HG03460 (cell line): ENCODE measurements around the gene CPT1A.

Experiments
- ATAC-seq: cut with Tn5 transposase; IDR thresholded peaks from one replicate; pipeline ENCODE4 v1.9.1; 2021; ENCODE audit not compliant: unreplicated experiment

The CPT1A gene

GRCh38 chr11:68804786-68805185, 36.9 kb downstream of the CPT1A start:
- ATAC-seq: no peak

GRCh38 chr11:68803766-68804165, 38.0 kb downstream of the CPT1A start:
- ATAC-seq: no peak

DNA sequence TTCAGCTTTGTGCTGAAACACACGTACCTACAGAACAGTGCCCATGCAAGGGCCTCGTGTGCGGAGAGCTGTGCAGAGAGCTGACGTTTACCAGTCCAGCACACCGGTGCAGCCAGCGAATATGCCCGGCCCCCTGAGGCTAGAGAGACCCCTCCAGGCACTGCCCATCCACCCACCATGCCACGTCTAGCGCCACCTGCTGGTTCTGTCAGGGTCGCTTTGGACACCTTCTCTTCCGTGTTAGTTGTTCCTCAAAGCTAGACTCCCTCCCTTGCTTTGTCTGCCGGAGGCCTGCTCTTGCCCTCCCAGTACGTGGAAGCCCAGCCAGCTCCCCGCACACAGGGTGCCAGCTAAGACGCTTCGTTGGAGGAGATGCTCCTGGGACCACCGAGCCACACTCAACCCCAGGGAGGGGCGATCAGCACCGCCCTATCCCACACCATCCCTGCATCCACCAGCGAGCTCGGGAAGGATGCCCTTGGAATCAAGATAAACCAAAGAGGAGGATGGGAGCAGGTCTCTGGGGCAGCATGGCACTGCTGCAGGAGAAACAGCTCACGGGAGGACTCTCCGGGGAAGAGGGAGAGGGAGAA, 43.4 kb downstream of the CPT1A start:
- no peak for ATAC-seq

GRCh38 chr11:68796801-68797200, 44.9 kb downstream of the CPT1A start:
- ATAC-seq: no peak

DNA sequence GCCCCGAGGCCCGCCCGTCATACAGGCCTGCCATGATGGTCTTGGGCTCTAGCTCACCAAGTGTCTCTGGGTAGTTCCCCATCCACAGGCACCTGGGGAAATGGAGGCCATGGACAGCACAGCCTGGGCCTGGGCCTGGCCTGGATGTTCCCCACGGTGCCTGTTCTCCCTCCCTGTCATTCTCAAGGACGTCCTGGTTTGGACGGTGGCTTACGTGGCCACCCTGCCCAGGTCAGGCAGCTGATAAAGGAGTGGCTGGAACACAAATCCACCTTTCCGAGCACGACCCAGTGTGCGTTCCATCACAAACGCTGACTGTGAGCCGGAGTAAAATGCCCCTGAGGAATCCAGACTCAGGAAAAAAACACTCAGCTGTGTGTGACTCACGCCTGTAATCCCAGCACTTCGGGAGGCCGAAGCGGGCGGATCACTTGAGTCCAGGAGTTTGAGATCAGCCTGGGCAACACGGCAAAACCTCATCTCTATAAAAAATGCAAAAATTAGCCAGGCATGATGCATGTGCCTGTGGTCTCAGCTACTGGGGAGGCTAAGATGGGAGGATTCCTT, 49.2 kb downstream of the CPT1A start:
- ATAC-seq: no peak

DNA sequence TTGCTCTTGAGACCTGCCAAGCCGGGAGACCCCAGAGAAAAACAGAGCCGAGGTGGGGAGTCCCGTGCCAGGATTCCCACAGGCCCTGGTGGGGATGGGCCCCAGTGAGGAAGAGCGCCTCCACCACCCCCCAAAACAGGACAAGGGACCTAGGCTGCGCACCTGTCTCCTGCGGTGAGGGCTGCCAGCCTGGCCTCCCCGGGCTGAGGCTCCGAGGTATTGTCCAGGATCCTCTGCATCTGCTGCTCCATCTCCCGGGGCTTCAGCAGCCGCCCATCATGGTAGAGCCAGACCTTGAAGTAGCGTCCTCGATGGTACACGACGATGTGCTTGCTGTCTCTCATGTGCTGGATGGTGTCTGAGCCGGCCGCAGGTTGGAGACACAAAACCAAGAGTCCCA, 57.1 kb downstream of the CPT1A start:
- ATAC-seq: no peak

DNA sequence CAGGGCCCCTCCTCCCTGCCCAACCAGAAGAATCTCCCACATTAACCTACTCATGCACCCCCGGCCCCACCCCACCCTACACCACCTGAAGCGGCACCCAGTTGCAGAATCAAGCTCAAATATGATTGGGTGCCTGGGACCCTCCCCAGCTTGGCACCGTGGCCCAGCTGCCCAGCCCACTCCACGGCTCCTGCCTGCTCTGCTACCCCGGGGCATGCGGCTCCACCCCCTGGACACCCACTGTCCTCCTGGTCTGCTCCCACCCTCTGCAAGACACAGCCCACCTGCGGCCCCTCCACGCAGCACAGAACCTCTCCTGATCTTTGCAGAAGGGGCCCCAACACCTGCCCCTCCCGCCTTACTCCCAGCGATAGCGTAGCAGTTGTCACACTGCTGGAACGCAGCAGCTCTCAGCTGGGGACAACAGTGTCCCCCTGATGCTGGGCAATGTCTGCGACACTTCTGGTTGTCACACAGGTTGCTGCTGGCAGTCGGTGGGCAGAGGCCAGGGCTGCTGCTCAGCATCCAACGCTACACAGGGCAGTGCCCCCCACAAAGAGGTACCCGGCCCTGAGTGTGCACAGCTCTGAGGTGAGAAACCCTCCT, 58.4 kb downstream of the CPT1A start:
- ATAC-seq: no peak

- no peak for ATAC-seq
These were observed 59.0 kb downstream of the CPT1A start for GRCh38 chr11:68782711-68783110.

- ATAC-seq: no peak
These were observed 60.9 kb downstream of the CPT1A start for GRCh38 chr11:68780829-68781228.

DNA sequence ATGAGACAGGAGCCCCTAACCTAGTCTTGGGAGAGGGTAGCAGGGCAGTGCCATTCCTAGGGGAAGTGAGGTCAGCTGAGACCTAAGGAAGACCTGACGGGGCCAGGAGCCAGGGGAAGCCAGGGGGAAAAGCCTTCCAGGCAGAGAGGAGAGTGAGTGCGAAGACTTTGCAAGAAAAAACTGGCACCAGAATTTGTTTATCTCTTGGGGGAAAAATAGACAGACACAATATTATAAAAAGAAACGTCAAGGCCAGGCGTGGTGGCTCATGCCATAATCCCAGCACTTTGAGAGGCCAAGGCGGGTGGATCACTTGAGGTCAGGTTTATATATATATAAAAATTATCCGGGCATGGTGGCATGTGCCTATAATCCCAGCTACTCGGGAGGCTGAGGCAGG, 63.5 kb downstream of the CPT1A start:
- no peak for ATAC-seq

DNA sequence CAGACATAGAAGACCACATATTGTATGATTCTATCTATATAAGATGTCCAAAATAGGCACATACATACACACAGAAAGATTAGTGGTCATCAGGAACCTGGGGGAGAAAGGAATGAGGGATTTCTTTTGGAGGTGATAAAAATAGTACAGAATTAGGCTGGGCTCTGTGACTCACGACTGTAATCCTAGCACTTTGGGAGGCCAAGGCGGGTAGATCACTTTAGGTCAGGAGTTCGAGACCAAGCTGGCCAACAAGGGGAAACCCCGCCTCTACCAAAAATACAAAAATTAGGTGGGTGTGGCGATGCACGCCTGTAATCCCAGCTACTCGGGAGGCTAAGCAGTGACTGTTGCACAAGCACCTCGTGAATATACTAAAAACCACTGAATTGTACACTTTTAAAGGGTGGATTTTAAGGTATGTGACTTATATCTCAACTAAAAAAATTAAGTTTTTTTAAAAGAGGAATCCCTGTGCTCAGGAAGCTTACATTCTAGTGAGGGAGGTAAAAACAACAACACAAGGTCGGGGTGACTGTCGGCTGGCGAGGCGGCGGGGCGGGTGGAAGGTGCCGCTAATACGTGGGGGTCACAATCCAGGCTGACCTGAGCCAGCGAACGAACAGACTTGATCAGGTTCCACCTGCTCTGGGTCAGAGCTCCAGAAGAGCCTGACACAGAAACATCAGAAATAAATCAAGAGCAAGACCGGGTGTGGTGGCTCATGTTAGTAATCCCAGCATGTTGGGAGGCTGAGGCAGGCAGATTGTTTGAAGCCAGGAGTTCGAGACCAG, 65.1 kb downstream of the CPT1A start:
- no peak for ATAC-seq

- no peak for ATAC-seq
These were observed 65.7 kb downstream of the CPT1A start for GRCh38 chr11:68775951-68776388.

- no peak for ATAC-seq
These were observed 67.5 kb downstream of the CPT1A start for GRCh38 chr11:68774194-68774585.

DNA sequence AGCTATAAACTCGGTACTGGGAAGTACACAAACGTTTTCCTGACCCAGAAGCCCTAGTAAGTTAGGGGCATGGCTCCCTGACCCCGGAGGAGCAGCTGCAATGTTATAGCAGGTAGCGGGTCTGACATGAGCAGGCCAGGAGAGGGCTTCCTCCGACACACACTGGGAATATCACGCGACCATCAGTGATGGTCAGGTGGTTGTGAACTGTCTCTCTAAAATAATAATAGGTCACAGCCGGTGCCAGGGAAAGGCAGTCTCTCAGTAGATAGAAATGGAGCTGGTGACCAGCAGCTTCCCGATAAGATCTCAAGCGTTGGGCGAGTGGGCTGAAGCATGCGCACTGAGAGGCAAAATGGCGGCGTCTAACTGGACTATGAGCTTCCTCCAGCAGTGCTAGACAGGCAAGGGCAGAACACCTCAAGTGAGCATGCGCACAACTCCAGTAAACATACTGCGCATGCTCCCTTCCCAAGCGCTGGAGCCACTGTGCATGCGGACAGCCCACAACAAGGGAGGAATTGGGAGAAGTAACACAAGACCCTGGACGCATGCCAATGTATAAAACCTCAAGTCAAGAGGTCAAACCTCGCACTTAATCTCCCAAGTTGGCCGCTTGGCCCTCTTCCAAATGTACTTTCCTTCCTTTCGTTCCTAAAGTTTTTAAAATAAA, 68.1 kb downstream of the CPT1A start:
- no peak for ATAC-seq

DNA sequence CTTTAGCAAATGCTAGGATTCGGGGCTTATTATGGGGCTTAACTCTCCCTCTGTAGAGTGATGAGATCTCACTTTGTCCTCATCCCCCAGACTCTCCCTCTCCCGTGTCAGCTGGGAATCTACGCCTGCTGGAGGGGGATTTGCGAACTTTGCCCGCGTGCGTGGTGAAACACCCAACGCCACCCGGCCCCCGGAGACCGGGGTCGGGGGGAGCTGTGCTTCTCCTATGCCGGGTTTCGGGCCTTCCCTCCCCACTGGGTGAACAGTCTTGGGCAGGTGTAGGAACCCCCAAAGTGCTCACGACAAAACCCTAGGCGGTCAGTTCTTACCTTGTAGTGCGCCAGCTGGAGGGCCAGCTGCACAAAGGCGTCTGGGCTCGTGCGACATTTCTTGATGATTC, 68.8 kb downstream of the CPT1A start:
- ATAC-seq: no peak

DNA sequence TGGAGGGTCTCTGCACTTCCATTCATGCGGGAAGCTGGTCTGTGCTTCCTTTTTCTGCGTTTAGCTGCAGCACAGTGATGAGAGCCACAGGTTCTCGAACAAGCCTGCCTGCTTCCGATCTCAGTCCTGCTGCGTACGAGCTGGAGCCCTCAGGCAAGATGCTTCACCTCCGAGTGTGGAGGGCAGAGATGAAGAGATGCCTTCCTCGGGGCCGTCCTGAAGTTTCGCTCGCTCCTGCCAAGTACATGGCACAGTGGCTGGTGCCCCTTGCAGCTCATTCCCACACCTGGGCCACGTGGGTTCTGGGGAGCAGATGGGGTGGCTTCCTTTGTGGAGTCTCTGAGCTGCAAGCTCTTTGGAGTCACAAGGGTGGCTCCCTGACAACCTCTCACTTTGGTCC, 70.9 kb downstream of the CPT1A start:
- no peak for ATAC-seq

DNA sequence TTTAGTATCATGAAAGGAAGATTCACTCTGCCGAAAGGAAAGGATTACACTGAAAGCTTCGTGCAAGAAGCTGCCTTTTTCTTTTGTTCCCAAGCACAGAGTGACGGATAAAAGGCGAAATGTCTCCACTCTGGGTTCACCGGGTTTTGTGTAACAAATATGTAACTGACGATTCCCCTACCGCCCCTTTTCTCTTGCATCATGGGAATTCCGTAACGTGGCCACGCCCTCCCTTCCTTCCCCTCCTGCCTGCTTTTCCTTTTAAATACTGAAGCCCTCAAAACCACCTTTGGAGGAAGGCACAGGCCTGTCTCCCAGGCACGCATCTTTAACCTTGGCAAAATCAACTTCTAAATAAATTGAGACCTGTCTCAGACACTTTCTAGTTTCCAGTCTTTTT, 74.0 kb downstream of the CPT1A start:
- ATAC-seq: no peak

DNA sequence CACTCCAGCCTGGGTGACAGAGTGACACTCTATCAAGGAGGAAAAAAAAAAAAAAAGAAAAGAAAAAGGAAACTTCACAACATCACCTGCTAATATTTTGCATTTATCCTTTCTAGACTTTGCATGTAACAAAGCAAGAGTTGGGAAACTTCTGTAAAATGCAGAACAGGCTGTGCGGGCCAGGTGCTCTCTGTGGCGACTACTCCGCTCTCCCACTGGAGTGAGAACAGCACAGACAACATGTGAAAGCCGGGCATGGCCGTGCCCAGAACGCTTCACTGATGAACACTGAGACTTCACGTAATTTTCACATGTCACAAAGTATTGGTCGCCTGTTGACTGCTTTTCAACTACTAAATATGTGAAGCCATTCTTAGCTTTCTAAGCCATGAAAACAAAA, 74.9 kb downstream of the CPT1A start:
- ATAC-seq: no peak

GRCh38 chr11:68764746-68765145, 77.0 kb downstream of the CPT1A start:
- ATAC-seq: no peak

DNA sequence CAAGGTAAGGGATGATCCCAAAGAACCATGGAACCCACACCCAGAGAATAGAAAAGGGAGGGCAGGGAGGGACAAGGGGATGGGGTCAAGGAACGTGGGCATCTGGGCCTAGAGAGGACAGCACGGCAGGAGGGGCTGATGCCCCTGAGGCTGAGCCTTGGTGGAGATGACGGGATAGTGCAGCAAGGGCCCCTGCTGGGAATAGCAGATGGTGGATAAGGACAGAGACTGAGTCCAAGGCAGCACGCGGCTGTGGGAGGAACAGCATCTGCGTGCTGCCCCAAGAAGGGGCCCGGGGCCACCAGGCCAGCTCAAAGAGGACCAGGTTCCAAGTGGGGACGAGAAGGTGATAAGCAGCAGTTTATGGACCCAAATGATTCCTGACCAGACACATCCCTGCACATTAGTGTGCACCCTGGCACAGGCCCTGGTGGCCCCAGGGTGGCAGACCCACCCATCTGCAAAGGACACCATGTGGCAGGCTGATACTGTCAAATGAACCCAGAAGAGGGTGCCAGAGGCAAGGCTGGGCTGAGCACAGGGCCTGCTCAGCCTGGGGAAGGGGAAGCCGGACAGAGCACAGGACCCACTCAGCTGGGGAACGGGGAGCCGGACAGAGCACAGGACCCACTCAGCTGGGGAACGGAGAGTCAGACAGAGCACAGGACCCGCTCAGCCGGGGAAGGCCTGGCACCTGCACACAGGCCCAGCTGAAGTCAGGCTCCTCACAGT, 77.6 kb downstream of the CPT1A start:
- ATAC-seq: no peak

- no peak for ATAC-seq
These were observed 78.5 kb downstream of the CPT1A start for GRCh38 chr11:68763181-68763721.
